Measurements from ENCODE around the gene CDH4. TPM values are rescaled to one million over a fixed set of nuclear protein-coding genes. Genes with fewer than 3 reads are reported as not detected.

CDH4 gene
- total and polyA plus RNA-seq, 2 of the 13 experiments (the other 11 are each of a cell fraction or from before 2014, with no cell fraction given), result not detected

GRCh38 chr20:61720348-61720696 lies 468.3 kb downstream of the CDH4 start (continued):
- TF ChIP-seq, protein P1, sequence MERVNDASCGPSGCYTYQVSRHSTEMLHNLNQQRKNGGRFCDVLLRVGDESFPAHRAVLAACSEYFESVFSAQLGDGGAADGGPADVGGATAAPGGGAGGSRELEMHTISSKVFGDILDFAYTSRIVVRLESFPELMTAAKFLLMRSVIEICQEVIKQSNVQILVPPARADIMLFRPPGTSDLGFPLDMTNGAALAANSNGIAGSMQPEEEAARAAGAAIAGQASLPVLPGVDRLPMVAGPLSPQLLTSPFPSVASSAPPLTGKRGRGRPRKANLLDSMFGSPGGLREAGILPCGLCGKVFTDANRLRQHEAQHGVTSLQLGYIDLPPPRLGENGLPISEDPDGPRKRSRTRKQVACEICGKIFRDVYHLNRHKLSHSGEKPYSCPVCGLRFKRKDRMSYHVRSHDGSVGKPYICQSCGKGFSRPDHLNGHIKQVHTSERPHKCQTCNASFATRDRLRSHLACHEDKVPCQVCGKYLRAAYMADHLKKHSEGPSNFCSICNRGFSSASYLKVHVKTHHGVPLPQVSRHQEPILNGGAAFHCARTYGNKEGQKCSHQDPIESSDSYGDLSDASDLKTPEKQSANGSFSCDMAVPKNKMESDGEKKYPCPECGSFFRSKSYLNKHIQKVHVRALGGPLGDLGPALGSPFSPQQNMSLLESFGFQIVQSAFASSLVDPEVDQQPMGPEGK (CRISPR knock-in tag; IDR thresholded peaks at IDR 0.05), result no peak
- no peak for TF ChIP-seq ZNF543 (CRISPR knock-in tag; IDR thresholded peaks at IDR 0.05)

DNA sequence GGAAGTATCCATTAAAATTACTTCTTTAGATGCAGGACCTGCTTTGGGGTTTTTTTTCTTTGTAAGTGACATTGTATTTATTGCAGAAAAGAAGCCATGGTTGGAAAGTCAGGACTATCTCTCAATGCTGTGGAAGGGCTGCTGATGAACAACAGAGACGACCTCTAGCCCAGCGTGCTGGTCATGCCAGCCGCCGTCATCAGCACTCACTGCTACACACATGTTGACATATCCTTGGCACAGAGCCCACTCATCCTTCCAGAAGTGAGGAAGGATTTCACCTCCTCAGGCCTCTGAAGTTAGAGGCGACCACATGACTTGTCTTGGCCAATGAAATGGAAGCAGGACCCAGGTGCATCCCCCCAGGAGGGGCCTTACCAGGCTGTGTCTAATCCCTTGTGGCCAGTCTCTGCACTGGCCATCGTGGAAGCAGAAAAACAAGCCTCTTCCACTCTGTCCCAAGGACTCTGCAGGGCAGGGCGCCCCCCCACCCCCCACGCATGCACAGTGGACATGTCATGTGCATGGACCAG lies 470.2 kb downstream of the CDH4 start:
- H3K9ac ChIP-seq (ENCODE audit: insufficient read depth, low read depth, low read length), result no peak overlapping the region
- CTCF ChIA-PET (ENCODE audit: low intra/inter-chr PET ratio, low total read pairs), result no interaction called here
- no peak overlapping the region for H3K27ac ChIP-seq (ENCODE audit: extremely low read length, insufficient read depth, low read length)
- TF ChIP-seq HOXA5 (CRISPR knock-in tag; IDR thresholded peaks at IDR 0.05) (no peak), ZNF451 (CRISPR knock-in tag; IDR thresholded peaks at IDR 0.05) (no peak), ZNF891 (CRISPR knock-in tag; IDR thresholded peaks at IDR 0.05) (no peak), IKZF1 (IDR thresholded peaks at IDR 0.05) (no peak), PRPF4 (IDR thresholded peaks at IDR 0.05; ENCODE audit: low read depth, low read length, poor library complexity, severe bottlenecking) (no peak), ZC3H4 (CRISPR knock-in tag; IDR thresholded peaks at IDR 0.05; ENCODE audit: borderline replicate concordance) (no peak), BHLHE40 (IDR thresholded peaks at IDR 0.05; ENCODE audit: low read length) (no peak), ZNF160 (CRISPR knock-in tag; IDR thresholded peaks at IDR 0.05) (no peak), GATAD1 (CRISPR knock-in tag; IDR thresholded peaks at IDR 0.05) (no peak), PHF20 (CRISPR knock-in tag; IDR thresholded peaks at IDR 0.05) (no peak)
- TF ChIP-seq, protein P2, sequence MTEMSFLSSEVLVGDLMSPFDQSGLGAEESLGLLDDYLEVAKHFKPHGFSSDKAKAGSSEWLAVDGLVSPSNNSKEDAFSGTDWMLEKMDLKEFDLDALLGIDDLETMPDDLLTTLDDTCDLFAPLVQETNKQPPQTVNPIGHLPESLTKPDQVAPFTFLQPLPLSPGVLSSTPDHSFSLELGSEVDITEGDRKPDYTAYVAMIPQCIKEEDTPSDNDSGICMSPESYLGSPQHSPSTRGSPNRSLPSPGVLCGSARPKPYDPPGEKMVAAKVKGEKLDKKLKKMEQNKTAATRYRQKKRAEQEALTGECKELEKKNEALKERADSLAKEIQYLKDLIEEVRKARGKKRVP (CRISPR knock-in tag; IDR thresholded peaks at IDR 0.05), result no peak
- TF ChIP-seq, protein P3, sequence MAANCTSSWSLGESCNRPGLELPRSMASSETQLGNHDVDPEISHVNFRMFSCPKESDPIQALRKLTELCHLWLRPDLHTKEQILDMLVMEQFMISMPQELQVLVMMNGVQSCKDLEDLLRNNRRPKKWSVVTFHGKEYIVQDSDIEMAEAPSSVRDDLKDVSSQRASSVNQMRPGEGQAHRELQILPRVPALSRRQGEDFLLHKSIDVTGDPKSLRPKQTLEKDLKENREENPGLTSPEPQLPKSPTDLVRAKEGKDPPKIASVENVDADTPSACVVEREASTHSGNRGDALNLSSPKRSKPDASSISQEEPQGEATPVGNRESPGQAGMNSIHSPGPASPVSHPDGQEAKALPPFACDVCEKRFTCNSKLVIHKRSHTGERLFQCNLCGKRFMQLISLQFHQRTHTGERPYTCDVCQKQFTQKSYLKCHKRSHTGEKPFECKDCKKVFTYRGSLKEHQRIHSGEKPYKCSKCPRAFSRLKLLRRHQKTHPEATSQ (CRISPR knock-in tag; IDR thresholded peaks at IDR 0.05; ENCODE audit: borderline replicate concordance), result no peak
- intact Hi-C loops (cut with micrococcal nuclease; ENCODE audit: unreplicated experiment), result loop anchor here (5.0 kb wide), 1 partner anchor 165 kb away; no protein-coding TSS in a partner anchor
- WGBS (ENCODE audit: low lambda C conversion rate), result 12% methylated on average over 8 of the region's 8 CpGs
- BruUV-seq (replicated peaks), result no TSS peak
- no peaks in the 10 kb centered on the region; the same call in 1 of the 2 replicates for H4K20me1 ChIP-seq (ENCODE audit: insufficient read depth, low read length)
- no peaks in the 10 kb centered on the region for H3K36me3 ChIP-seq (replicated peaks in 1 of 2; ENCODE audit: control insufficient read depth in 1 of 2, insufficient read depth in 2 of 2, low read length in 2 of 2)
- FAIRE-seq, result no peak
- no peak for ATAC-seq
- peaks cover 12% of the 10 kb centered on the region; the same call in 1 of the 2 replicates for H3K4me1 ChIP-seq (ENCODE audit: insufficient read depth, low read length)
- H3K79me2 ChIP-seq (ENCODE audit: insufficient read depth, low read length), result no peaks in the 10 kb centered on the region
- no peak for DNase-seq (ENCODE audit: low spot score)
- peaks cover 11% of the 10 kb centered on the region for H3K9me3 ChIP-seq (ENCODE audit: low read length)
- peaks cover 0 to 48% of the 10 kb centered on the region in 2 experiments; a peak in 3 of 5 replicates for H3K27me3 ChIP-seq (ENCODE audit: control insufficient read depth in 1 of 2, insufficient read depth in 2 of 2, low read length in 2 of 2)
- no peak overlapping the region for H3K4me3 ChIP-seq (replicated peaks in 1 of 3; ENCODE audit: insufficient read depth in 1 of 3, low read depth in 2 of 3, low read length in 3 of 3)
- POLR2A ChIA-PET, result no interaction called here
- in situ Hi-C loops (cut with HindIII; ENCODE audit: extremely low pct_ligation_motif_present, low pct_unique_long_range_greater_than_20kb), result no loop called here
- H3K4me2 ChIP-seq (ENCODE audit: low read depth, low read length), result no peak overlapping the region
- H2AFZ ChIP-seq (ENCODE audit: low read length), result no peak overlapping the region

Measured in HepG2 (cell line).